ENCODE results near the gene WDR17.
A peak's percentile ranks its signal among the peaks of the same experiment; 100 is the strongest.

WDR17 gene

GRCh38 chr4:176065435-176066291 lies at the start of gene WDR17:
TSS of gene WDR17 (plus strand) at chr4:176065841. CDS start at chr4:176111581, 45,740 bp downstream.
- DNase-seq (ENCODE audit: low read depth) = peak; percentile 67

- DNase-seq (ENCODE audit: low read depth) = no peak
Observed at GRCh38 chr4:176016601-176017000, 49.0 kb upstream of the WDR17 start.

GRCh38 chr4:176020481-176021085 lies 45.1 kb upstream of the WDR17 start:
- DNase-seq (ENCODE audit: low read depth) = no peak

GRCh38 chr4:176030391-176030790 lies 35.2 kb upstream of the WDR17 start:
- DNase-seq (ENCODE audit: low read depth) = no peak

GRCh38 chr4:176031922-176032321 lies 33.7 kb upstream of the WDR17 start:
- DNase-seq (ENCODE audit: low read depth) = no peak

GRCh38 chr4:176032454-176032853 lies 33.2 kb upstream of the WDR17 start:
- DNase-seq (ENCODE audit: low read depth) = no peak

GRCh38 chr4:176034499-176034898 lies 31.1 kb upstream of the WDR17 start:
- peak; percentile 31 for DNase-seq (ENCODE audit: low read depth)

GRCh38 chr4:176034936-176035335 lies 30.7 kb upstream of the WDR17 start:
- DNase-seq (ENCODE audit: low read depth) = no peak

GRCh38 chr4:176036585-176037205 lies 28.9 kb upstream of the WDR17 start:
- DNase-seq (ENCODE audit: low read depth) = no peak

- DNase-seq (ENCODE audit: low read depth) = no peak
Observed at GRCh38 chr4:176038789-176039188, 26.9 kb upstream of the WDR17 start.

- no peak for DNase-seq (ENCODE audit: low read depth)
Observed at GRCh38 chr4:176042195-176042594, 23.4 kb upstream of the WDR17 start.

- no peak for DNase-seq (ENCODE audit: low read depth)
Observed at GRCh38 chr4:176043838-176044588, 21.6 kb upstream of the WDR17 start.

GRCh38 chr4:176044589-176044951 lies 21.1 kb upstream of the WDR17 start:
- DNase-seq (ENCODE audit: low read depth) = no peak

GRCh38 chr4:176048631-176049030 lies 17.0 kb upstream of the WDR17 start:
- no peak for DNase-seq (ENCODE audit: low read depth)

- no peak for DNase-seq (ENCODE audit: low read depth)
Observed at GRCh38 chr4:176052744-176053143, 12.9 kb upstream of the WDR17 start.

- no peak for DNase-seq (ENCODE audit: low read depth)
Observed at GRCh38 chr4:176053785-176054184, 11.9 kb upstream of the WDR17 start.

GRCh38 chr4:176054942-176055341 lies 10.7 kb upstream of the WDR17 start:
- DNase-seq (ENCODE audit: low read depth) = no peak

GRCh38 chr4:176063718-176064117 lies 1.9 kb upstream of the WDR17 start:
- no peak for DNase-seq (ENCODE audit: low read depth)

GRCh38 chr4:176064539-176064938 lies 1.1 kb upstream of the WDR17 start:
- no peak for DNase-seq (ENCODE audit: low read depth)

- DNase-seq (ENCODE audit: low read depth) = no peak
Observed at GRCh38 chr4:176066757-176067156, 1.1 kb downstream of the WDR17 start.

- DNase-seq (ENCODE audit: low read depth) = no peak
Observed at GRCh38 chr4:176077561-176077960, 11.9 kb downstream of the WDR17 start.

GRCh38 chr4:176084769-176085168 lies 19.1 kb downstream of the WDR17 start:
- DNase-seq (ENCODE audit: low read depth) = no peak

Data from HS-5 (cell line).